HG02840 (cell line): ENCODE data around the gene SDSL.

ENCODE experiments used
- ATAC-seq: cut with Tn5 transposase; IDR thresholded peaks from one replicate; pipeline ENCODE4 v1.9.1; 2021; ENCODE audit warnings: mild to moderate bottlenecking, moderate library complexity, moderate number of reproducible peaks; ENCODE audit not compliant: unreplicated experiment, low FRiP score

The SDSL gene

GRCh38 chr12:113395119-113395518 lies 27.1 kb upstream of the SDSL start:
- no peak for ATAC-seq

DNA sequence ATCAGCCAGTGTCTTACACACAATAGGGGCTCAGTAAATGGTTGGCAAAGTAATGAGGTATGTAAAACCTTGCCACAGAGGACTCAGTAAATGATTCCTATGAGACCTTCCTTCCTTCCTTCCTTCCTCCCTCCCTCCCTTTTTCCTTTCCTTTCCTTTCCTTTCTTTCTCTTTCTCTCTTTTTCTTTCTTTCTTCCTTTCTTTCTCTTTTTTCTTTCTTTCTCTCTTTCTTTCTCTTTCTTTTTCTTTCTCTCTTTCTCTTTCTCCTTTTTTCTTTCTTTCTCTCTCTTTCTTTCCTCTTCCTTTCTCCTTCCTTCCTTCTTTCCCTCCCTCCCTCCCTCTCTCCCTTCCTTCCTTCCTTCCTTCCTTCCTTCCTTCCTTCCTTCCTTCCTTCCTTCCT lies 26.0 kb upstream of the SDSL start:
- no peak for ATAC-seq

GRCh38 chr12:113396828-113397496 lies 25.2 kb upstream of the SDSL start:
- no peak for ATAC-seq

DNA sequence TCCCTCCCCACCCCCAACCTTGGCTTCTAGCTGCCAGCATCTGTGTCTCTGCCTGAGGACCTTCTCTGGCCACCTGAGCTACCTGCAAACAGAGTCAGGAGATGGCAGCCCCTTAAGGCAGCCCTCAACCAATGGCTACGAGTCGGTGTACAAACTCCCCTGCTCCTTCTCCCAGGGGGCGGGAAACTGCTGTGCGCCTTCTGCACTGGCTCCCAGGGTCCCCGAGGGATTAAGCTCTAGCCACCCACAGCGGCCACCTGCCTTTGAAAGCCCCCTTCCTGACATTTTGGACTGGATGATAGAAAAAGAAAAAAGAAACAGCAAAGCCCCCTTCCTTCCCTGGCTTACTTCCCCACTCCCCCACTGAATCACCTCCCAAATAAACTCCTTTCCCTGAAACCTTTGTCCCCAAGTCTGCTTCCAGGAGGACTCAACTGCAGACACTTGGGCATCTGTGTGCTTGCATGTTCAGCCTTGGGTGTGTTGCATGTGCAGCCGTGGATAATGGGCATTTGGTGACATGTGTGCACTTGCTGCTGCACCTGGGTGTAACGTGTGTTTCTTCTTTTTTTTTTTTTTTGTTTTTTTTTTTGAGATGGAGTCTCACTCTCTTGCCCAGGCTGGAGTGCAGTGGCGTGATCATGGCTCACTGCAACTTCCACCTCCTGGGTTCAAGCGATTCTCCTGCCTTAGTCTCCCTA lies 24.5 kb upstream of the SDSL start:
- no peak for ATAC-seq

- no peak for ATAC-seq
Observed at GRCh38 chr12:113398346-113399290, 23.6 kb upstream of the SDSL start.

GRCh38 chr12:113399490-113399889 lies 22.7 kb upstream of the SDSL start:
- no peak for ATAC-seq

GRCh38 chr12:113400362-113400761 lies 21.8 kb upstream of the SDSL start:
- no peak for ATAC-seq

- no peak for ATAC-seq
Observed at GRCh38 chr12:113401066-113402000, 20.8 kb upstream of the SDSL start.

DNA sequence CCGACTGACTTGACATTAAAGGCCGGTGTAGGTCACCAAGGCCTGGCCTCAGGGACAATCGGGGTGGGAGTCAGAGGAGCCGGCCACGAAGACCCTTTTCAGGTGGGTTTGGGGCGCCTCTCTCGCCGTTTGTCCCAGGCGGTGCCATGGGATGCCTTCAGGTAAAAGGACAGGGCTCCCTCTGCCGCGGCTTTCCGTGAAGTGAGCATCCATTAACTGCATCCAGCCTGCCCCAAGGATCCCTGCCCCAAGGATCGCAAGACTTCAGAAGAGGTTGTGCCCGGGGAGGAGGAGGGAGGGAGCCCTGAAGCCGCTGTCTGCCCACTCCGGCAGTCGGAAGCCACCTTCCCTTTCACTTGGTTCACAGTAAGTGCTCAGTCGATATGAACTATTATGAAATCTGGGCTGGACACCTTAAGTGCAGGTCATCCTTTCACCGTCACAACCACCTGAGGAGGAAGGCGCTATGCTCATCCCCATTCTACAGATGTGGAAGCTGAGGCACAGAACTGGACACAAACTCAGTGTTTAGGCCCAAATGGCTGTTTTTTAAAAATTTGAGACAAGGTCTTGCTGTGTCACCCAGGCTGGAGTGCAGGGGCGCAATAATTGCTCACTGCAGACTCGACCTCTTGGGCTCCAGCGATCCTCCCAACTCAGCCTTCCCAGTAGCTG lies 19.5 kb upstream of the SDSL start:
- ATAC-seq = no peak

DNA sequence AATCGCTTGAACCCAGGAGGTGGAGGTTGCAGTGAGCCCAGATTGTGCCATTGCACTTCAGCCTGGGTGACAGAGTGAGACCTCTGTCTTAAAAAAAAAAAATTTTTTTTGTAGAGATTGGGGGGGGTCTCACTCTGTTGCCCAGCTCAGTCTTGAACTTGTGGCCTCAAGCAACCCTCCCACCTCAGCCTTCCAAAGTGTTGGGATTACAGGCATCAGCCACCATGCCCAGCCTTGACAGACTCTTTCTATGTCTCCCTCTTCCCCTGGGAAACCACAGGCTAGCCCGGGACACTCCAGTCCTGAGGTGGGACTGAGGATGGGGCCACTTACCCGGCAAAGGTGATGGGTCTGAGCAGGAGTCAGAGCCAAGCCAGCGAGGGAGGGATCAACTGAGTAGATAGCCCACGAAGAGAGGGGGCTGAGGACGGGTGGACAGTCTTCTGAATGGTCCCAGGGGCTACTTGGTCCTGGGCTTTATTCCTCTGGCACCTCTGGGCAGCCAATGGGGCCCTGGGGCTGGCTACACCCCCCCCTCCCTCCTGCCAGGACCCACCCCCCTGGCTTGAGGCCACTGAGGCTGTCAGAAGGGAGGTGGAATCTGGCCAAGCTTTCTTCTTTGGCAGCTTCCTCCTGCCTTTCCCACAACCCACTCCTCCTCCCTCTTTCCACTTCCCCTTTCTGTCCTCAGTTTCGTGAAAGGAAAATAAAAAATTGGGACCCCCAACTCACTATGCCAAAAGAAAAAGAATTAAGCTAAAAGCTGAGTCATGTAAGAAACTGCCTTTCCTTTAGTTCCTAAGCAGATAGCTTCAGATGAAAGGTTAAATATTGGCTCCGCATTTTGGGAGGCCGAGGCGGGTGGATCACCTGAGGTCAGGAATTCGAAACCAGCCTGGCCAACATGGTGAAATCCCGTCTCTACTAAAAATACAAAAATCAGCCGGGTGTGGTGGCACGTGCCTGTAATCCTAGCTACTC lies 18.5 kb upstream of the SDSL start, which contains the start of gene SDS:
TSS of gene SDS (minus strand) at position 453 of the 981 bp plus-strand sequence. CDS start 4,179 bp downstream, outside the sequence.
- no peak for ATAC-seq

- no peak for ATAC-seq
Observed at GRCh38 chr12:113405694-113406093, 16.5 kb upstream of the SDSL start.

DNA sequence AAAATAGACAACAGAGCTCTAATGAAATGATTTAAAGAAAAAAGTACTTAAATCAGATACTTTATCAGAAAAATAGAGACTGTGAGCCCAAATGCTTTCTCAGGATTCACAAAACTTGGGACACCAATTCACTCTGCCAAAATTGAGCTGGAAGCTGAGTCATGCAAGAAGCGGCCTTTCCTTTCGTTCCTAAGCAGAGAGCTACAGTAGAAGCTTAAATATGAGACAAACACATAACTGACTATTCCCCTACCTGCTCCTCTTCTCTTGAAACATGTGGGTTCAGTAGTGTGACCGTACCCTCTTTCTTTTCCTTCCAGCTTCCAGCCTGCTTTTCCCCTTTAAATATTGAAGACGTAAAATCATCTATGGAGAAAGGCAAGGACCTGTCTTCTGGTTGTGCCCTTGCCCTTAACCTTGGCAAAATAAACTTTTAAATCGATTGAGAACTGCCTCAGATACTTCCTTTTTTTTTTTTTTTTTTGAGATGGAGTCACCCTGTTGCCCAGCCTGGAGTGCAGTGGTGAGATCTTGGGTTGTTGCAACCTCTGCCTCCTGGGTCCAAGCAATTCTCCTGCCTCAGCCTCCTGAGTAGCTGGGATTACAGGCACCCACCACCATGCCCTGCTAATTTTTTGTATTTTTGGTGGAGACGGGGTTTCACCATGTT lies 14.1 kb upstream of the SDSL start:
- ATAC-seq = no peak

- ATAC-seq = no peak
Observed at GRCh38 chr12:113408756-113409298, 13.4 kb upstream of the SDSL start.

GRCh38 chr12:113409462-113410124 lies 12.6 kb upstream of the SDSL start:
- ATAC-seq = no peak

DNA sequence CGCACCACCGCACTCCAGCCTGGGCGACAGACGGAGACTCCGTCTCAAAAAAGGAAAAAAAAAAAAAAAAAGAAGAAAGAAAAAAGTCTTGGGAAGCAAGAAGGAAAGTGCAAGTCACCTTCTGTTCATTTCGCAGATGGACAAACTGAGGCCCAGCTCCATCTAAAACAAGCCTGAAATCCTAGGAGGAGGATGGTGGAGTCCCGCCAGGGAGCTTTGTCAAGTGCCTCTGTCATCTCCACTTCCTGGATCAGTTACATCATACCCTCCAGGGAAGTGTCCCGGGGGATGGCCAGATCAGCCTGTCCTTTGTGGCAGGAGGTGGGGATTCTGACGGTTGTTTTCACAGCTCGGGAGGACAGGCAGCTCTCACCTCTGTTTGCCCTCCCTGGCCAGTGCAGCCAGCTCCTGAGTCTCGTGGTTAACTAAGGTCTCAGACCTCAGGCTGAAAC lies 8.7 kb upstream of the SDSL start:
- ATAC-seq = no peak

GRCh38 chr12:113414519-113415038 lies 7.6 kb upstream of the SDSL start:
- no peak for ATAC-seq
